NCI-H510A (cell line): Measurements from ENCODE around the gene CELSR1.

Experiments used
- DNase-seq: peaks from one replicate; lab custom pipeline; 2025; lab: John Stamatoyannopoulos, UW

CELSR1 gene

DNA sequence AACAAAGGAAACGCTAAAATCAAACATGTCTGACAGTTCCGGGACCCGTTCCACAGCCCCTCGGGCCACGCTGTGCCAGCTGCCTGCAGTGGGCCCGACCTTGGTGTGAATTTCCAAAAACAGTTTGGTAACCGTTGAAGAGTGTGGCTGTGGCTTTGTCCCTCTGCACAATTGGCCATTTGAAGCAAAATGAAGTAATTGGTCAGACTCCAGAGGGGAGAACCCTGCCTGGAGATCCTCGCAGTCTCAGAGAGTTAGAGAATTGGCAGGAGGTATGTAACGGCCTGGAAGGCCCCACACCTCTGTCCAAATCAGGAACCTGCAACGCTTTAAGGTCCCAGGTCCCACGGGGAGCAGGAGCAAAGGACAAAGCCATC is 175.6 kb downstream of the CELSR1 start:
- no peak for DNase-seq

DNA sequence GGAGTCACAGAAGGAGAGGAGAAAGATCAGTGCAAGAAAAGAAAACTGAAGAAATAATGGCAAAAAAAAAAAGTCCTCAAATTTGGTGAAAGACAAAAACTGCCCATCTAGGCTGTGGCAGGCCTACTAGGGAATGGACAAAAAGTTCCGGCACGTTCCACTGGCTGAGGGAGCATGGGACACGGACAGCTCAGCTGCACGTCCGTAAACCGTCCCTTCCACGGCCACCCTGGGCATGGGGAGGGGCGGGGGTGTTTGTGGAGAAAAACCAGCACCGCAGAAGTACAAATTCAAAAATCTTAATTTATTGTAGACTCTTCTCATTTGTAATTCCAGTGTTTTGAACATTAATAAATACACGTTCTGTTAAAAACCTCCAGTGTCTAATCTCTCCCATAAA is 176.5 kb downstream of the CELSR1 start:
- no peak for DNase-seq

DNA sequence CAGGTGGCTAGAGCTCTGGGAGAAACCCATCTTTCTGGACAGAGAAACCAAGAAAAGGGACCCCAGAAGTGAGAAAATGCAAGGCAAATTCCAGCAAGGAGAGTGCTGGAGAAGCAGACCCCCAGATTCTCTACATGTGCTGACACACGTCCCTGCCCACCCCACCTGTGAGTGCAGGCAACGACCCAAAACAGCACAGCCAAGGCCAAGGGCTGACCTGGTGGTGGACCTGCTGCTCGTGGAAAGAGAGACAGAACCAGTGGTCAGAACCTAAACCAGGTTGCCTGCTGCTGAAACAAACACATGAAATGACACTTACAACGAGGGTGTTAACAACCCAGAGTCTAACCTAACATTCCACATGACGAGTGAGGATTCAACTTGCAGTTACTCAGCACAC is 177.3 kb downstream of the CELSR1 start:
- DNase-seq: no peak

DNA sequence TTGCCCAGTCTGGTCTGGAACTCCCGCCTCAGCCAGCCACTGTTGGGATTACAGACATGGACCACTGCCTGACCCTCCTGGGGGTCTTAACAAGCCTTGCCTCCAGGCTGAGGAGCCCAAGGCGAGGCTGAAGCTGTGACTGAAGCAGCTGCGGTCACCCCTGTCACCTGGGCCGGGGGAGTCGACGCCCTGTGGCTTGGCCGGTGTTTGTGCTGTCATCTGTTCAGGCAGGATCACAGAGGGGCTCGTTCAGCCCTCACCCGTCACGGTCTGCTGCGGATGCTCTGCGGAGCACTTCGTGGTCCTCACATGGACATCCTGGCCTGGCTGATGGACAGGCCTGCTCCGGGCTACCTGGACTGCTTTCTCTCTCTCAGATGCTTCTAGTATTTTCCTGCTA is 178.1 kb downstream of the CELSR1 start:
- DNase-seq: no peak

DNA sequence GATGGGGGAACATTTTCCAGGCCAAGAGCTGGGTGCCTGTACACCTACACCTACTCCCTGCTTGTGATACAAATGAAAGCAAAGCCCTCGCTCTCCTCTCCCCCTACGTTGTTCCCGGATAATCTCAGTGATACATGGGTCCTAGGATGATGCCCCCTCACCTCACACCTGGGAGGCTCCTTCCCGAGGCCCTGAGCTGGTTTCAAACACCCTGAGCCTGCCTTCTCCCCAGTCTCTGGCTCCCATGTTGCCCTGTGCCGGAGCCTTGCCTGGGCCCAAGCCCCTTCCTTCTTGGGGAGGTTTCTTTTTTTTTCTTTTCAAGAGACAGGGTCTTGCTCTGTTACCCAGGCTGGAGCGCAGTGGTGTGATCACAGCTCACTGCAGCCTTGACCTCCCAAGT is 178.7 kb downstream of the CELSR1 start:
- no peak for DNase-seq

DNA sequence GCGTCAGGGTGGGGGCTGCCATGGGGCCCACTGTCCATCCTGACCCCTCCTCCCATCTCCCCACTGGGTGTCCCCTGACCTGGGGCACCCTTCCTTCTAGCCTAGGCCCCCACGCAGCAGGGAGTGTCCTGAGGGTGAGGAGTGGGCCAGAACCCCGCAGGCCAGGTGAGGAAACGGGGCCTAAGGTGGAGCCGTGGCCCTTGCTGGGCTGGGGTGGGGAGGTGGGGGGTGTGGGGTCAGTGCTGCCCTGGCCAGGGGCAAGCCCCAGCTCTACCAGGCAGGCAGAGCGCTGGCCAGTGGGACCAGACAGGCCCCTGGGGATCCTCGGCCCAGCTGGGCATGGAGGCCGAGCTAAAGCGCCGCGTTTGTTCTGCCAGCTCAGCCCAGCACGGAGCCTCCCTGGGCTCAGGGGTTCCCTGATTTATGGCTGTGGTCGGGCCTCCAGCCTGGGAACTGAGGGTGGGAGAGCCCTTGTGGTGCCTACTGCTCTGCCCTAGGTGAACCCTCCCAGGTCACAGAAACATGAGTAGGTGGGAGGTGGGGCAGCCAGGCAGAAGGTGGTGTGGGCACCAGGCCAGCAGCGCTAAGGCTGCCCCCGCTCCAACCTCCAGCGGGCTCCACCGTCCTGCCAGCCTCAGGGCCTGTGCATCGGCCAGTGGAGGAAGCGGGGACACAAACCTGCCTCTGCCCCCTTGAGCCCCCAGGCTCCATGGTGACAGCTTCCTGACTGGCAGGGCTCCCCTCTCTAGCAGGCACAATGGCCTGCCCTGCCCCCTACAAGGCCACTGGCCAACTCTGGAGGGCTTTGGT is 179.5 kb downstream of the CELSR1 start:
- DNase-seq: no peak

DNA sequence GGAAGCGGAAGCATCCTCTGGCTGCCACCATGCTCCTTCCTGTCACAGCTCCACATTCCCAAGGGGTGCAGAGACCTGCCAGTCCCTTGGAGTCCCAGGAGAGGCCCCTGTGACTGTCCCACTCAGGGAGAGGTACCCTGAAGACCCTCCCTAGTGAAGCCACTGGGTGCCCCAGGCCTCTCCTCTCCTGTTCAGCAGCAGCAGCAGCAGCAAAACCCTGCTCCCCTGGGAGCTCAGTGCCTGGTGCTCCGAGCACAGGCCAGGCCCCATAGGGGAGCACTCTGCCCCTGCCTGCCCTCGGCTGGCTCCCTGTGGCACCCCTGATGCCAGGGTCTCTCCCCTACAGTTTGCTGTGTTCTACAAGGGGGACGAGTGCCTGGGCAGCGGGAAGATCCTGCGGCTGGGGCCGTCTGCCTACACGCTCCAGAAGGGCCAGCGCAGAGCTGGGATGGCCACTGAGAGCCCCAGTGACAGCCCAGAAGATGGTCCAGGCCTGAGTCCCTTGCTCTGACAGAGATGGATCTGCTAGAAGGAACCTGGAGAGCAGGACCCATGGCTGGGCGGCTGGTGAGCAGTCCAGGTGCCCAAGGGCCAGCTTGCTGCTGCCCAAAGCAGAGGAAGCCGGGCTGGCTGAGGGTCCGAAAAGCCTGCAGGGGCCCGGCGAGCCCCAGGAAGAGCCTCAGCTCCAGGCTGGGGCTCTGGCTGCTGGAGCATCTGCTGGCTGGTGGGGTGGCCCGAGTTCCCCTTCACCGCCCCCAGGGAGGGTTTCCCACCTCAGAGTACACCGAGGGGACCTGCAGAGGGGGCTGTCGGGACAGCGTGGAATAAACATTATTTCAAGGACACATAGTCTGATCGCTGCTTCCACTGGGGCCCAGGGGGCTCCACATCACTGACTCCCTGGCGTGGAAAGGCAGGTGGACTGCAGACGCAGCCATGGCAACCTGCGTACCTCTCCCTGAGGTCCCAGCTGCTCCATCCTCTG is 180.6 kb downstream of the CELSR1 start:
- DNase-seq: no peak

DNA sequence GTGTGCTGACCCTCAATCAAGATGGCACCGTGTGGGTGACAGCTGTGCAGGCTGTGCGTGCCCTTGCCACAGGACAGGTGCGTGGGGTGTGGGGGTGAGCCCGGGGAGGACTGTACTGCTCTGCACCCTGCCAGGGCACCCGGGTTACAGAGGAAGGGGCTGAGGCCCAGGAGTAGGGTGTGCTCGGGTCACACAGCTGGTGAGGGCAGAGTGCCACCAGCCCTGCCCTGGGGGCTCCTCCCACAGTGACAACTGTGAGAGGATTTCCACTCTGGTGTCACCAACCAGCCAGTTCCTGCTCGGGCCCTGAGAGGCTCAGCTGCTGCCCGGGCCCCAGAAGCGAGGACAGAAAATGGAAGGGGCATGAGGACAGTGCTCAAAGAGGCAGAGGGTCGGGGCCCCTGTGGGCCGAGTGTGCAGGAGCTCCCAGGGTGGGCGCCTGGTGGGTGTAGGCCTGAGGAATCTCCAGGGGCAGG is 181.4 kb downstream of the CELSR1 start:
- no peak for DNase-seq

DNA sequence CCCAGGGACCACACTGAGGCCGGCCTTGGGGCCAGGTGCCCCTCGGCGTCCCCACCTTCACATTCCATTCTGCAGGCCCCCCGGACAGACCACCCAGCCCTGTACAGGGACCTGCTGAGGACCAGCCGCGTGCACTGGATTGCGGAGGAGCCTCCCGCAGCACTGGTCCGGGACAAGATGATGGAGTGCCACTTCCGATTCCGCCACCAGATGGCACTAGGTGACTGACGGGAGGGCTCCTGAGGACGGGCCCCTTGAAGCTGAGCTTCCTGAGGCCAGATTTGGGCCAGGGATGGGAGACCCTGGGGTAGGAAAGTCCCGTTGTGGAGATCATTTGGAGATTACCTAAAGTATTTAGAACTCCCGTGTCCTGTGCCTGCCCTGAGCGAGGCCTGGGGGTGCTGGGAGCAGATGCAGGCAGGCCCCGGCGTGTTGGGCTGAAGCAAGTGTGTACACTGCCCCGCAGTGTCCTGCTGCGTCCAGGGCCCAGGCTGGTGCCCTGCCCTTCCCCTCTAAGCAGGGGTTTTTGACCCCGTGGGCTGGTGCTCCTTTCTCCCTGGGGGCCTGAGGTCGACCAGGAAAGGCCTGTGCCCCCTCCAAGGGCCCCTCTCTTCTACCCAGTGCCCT is 181.9 kb downstream of the CELSR1 start:
- no peak for DNase-seq

DNA sequence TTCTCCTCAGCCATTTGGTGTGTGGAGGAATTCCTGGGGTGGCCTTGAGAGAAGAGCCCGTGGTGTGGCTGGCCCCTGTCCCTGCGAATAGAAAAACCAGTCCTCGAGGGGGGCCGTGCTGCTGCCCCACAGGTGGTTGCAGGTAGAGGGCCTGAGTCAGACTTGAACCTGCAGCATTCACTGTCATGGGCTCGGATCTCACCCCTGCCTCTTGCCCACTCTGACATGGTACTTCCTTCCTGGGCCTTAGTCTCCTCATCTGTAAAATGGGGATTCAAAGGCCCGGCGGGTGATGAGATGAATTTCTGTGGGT is 182.5 kb downstream of the CELSR1 start:
- no peak for DNase-seq

DNA sequence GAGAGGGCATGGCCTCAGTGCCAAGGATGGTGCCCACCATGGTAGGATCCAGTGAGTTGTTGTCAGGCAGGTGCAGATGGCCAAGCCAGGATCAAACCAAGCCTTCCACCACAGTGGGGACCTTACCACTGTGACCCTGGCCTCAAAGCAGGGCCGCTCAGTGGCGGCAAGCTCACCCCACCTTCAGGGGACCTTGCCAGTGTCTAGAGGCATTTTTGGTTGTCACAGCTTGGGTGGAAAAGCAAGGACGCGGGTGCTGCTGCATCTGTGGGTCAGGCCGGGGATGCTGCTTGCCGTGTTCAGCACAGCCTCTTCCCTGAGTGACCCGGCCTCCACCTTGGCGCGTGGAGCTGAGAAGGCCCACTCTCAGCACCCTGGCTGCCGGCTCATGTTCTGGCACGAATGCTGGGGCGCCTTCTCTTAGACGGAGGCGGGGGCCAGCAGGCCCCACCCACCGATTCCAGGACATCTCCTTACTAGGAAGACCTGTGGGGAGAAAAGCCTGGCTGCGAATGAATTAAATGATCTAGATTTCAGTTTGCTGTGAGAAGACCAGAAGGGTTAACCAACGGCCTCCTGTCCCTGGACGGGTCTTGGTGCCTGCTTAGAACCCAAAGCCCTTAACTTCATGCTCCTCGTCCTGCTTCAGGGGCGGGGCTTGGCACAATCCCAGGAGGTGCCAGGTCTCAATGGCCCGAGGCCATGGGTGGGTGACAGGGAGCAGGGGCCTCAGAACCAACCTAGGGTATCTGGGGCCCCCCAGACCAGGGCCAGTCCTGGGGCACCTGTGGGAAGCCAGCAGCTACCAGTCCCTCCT is 183.0 kb downstream of the CELSR1 start:
- DNase-seq: no peak

DNA sequence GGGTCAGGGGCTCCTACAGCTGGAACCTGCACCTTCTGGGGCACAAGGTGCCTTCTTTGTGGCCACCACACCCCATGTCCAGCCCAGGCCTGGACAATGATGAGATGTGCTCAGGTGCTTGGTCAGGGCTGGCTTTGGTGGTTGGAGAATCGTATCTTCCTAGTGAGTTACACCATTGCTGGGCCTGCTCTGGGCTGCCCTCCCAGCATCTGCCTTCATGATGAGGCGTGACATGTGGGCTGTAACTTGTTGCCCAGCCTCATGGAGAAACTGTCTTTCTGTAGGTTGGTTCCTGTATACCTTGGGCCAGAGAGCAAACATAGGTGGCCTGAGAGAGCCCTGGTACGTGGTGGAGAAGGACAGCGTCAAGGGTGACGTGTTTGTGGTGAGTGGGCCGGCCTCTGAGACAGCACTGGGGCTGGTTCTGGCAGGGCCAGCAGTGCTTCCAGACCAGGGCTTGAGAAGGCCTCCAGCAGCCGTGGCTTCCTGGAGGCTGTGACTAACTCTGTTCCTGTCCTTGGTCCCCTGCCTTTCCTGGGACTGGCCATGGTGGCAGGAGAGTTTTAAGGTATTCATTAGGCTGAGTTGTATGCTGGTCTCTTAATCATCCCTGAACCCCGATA is 183.8 kb downstream of the CELSR1 start:
- DNase-seq: no peak

DNA sequence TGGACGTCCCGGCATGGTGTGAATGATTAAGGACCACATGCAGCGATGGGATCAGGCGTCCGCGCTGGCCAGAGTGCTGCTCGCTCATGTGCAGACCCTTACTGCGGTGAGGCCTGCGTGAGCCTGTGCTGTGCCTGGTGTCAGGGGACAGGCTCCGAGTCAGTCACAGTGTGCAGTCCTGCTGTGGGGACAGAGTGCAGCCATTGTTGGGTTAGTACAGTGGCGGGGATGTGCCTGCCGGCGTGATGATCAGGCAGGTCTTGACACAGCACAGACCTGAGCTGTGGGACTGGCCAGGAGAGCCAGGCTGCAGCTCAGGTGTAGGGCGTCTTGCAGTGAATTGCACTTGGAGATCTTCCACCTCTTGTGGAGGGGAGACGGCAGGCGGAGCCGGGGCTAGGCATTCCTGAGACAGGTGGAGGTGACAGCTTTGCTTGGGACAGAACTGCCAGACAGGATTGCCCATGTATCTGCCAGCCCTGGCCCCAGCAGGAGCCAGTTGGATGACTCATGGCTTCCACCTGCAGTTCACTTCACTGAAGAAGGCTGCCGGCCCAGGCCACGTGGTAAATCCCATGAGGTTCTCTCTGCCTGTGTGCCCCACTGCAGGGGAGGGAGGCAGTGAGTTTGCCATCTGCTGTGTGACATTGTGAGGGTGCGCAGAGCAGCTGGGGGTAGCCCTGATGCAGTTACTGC is 184.6 kb downstream of the CELSR1 start:
- no peak for DNase-seq

DNA sequence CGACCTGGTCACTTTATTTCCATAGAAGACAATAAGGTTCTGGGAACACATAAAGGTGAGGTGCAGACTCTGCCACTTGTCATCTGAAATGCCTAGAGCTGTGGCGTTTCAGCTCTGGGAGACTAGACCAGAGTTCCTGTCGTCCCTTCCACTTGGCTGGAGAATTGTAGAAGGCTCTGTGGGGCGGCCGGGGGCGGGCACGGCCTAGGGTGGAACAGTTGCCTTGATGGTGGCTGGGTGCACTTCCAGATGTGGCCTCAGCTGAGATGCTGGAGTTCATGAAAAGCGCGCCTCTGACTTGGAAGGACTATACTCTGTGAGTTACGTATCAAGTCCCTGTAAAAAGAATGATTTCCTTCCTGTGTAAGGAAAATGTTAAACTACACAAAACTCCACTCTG is 185.1 kb downstream of the CELSR1 start:
- DNase-seq: no peak

DNA sequence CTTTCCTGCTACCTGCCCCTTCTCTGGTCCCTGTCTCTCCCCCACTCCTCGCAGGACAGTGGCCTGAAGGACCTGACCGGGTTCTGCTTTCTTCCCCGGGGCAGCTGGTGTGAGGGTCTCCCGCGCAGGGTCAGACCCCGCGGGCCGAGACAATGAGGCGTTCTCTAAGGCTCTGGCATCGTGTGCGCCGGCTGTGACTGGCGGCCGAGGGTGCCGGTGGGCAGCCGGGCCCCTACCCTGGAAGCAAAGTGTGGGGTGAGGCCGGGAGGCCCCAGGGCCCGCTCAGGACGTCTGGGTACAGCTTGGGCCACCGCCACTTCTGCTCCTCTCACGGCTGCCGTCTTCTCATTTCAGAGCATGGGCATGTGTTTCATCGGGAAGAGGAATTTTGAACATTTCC is 185.7 kb downstream of the CELSR1 start:
- no peak for DNase-seq

DNA sequence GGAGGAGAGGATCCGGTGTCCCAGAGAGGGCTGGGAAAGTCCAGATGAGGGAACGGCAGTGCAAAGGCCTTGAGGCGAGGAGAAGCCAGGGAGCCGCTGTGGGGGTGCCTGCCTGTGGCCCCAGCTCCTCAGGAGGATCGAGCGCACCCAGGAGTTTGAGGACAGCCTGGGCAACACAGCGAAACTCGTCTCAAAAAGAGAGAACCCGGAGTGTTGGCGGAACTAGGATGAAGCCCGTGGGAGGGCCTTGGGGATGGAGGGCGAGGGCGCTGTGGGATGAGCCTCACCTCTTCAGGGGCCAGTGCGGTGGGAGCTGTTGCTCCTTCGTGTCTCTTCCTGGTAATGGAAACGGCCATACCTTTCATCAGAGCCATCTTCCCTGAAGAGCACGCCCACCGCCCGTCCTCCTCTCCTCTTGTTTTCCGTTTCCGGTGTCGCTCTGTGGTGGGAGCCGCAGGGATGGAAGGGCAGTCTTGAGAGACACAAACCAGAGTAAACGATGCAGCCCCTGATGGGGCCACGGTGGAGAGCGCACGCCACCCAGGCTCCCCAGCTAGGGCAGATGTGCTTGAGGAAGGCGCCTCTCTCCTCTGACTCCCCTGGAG is 186.2 kb downstream of the CELSR1 start:
- no peak for DNase-seq

DNA sequence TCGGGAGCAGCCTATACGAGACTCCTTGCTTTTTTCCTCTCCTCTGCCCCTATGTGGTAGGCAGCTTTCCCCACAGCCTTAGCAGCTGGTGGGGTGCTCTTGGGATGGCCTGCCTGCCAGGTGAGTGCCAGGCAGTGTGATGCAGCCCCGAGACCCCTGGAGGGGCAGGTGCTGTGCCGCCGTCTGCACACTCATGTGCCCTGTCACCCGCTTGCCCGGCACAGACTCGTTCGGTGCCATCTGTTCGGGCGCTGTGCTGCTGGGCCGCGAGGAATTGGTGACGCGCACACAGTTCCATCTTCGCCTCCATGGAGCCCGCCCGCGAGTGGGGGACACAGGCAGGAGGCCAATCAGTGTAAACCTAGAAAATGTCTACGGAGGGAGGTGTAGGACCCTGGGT is 186.8 kb downstream of the CELSR1 start:
- no peak for DNase-seq

DNA sequence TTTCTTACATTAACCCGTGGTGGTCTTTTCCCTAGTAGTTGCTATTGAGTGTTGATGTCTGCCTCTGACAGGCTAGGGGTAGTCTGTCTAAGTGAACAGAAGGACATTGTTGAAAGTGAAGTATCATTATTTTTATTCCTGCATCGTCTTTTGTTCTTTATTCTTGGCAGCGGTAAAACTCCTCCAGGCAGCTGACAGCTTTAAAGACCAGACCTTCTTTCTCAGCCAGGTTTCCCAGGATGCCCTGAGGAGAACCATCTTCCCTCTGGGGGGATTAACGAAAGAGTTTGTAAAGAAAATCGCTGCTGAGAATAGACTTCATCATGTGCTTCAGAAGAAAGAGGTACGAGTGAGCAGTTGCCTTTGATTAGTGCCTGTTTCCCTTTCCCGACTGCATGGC is 187.3 kb downstream of the CELSR1 start:
- no peak for DNase-seq

DNA sequence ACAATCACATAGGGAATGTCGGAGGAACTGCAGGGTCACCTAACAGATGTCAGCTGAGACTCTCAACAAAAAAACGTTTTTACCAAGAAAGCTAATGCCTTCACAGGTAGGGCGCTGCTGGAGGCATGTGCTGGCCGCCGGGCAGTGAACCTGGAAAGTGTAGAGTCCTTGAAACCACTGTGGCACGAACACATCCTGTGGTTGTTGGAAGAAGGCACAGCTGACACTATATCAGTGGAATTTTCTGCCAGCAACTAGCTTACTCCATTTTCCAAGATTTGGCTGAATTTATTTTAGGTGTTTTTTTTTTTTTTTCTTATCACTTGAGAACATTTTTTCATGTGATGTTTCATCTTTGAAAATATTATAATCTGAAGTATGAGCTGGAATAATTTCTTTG is 187.7 kb downstream of the CELSR1 start:
- no peak for DNase-seq

DNA sequence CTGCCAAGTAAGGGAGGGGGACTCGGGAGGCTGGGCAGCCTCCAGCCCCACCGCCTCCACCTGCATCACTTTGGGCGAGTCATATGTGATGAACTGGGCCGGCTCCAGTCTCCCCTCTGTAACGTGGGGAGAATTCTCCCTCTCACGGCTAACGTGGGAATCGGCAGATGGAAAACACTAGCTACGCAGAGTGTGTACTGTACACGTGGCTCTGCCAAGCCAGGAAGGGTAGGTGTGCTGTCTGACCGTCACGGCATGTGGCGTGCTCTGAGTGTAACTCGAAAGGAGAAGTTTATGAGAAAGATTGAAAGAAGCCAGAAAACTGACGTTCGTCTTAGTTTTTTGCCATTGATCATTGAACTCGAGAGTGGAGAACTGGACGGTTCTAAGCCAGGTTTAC is 188.2 kb downstream of the CELSR1 start:
- DNase-seq: no peak
